Osteoblast (primary cell): ENCODE data around the gene OTOP2. TPM values are rescaled to one million over a fixed set of nuclear protein-coding genes. Genes with fewer than 3 reads are reported as not detected.

Experiments used
- DNase-seq: peaks from one replicate; pipeline ENCODE4 v3.0.0; 2011; ENCODE audit warnings: low spot score, mixed read lengths; ENCODE audit not compliant: insufficient read length; ENCODE audit errors: missing footprints
- H2AFZ ChIP-seq: 2 replicates; pipeline ENCODE4 v1.6.0; 2011; ENCODE audit warnings: mild to moderate bottlenecking, low read length
- H3K27ac ChIP-seq: 2 replicates; pipeline ENCODE4 v1.5.1; 2011; ENCODE audit warnings: mild to moderate bottlenecking, low read depth, low read length, moderate library complexity
- H3K27me3 ChIP-seq: 2 replicates; pipeline ENCODE4 v1.6.0; 2012; ENCODE audit warnings: mild to moderate bottlenecking, control low read depth, inconsistent platforms, low read length, moderate library complexity; ENCODE audit not compliant: insufficient read depth
- H3K36me3 ChIP-seq: 2 replicates; pipeline ENCODE4 v1.5.1; 2011; ENCODE audit warnings: mild to moderate bottlenecking, low read length, control low read depth, moderate library complexity; ENCODE audit not compliant: insufficient read depth
- H3K4me1 ChIP-seq: 2 replicates; pipeline ENCODE4 v1.5.1; 2011; ENCODE audit warnings: mild to moderate bottlenecking, low read length, control low read depth, moderate library complexity; ENCODE audit not compliant: insufficient read depth
- H3K4me2 ChIP-seq: 2 replicates; pipeline ENCODE4 v1.6.0; 2011; ENCODE audit warnings: mild to moderate bottlenecking, low read length; ENCODE audit not compliant: insufficient read depth
- H3K4me3 ChIP-seq: fragments of 200-600 bp; sonication (generic); 3 replicates; pipeline ENCODE4 v1.5.1; 2012; ENCODE audit warnings: mild to moderate bottlenecking, low read length, inconsistent platforms; ENCODE audit not compliant: insufficient read depth
- H3K79me2 ChIP-seq: 2 replicates; pipeline ENCODE4 v1.6.0; 2012; ENCODE audit warnings: mild to moderate bottlenecking, low read length, control low read depth, inconsistent platforms; ENCODE audit not compliant: insufficient read depth
- H3K9me3 ChIP-seq: 2 replicates; pipeline ENCODE4 v1.5.1; 2011; ENCODE audit warnings: low read depth, low read length, control low read depth
- H4K20me1 ChIP-seq: 2 replicates; pipeline ENCODE4 v1.6.0; 2012; ENCODE audit warnings: mild to moderate bottlenecking, low read length, control low read depth; ENCODE audit not compliant: insufficient read depth
- total RNA-seq: library from RNA; depleted of rRNA; stranded (reverse); fragments of >200 nt; gene quantifications from 2 replicates; pipeline ENCODE4 v1.2.3, GENCODE V29; 2012
- TF ChIP-seq, protein P1 (sequence below): IDR thresholded peaks from 2 replicates; pipeline ENCODE4 v1.5.1; 2011; ENCODE audit warnings: mild to moderate bottlenecking, low read depth, low read length, moderate library complexity; ENCODE audit errors: extremely low read depth

Gene OTOP2
- total RNA-seq, 1 donor, result not detected

DNA sequence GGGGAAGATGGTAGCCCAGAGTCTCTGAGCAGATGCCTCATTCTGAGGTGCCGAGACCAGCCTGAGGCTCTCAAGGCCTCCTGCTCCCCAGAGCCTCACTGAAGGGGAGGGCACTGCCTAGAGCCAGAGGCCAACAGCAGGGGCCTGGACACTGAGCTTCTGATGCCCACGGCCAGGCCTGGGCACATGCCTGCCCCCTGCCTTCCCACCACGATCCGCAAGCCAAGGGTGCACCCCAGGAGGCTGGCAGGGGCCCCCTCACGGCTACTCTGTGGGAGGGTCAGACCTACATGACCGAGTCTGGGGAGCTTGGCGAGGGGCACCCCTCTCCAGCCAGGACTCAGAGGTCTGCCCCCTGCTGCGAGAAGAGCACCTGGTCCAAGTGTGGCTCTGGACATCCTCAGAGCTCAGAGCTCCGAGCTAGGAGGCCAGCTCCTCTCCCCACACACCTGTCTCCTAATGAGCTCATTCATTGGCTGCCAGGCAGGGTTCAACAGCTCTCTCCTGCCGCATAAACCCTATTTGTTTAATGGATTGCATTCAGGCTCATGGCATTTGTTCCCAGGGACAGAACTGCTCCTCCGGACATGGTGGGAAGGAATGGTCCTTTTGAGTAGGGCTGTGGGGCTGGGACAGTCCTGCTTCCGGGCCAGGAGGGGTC, 25.5 kb downstream of the OTOP2 start:
- no peak overlapping the region for H3K4me2 ChIP-seq
- peaks cover 12% of the 10 kb centered on the region for H3K27me3 ChIP-seq
- no peak overlapping the region for H3K27ac ChIP-seq
- no peak overlapping the region for H2AFZ ChIP-seq
- H3K4me1 ChIP-seq, result no peaks in the 10 kb centered on the region
- H3K4me3 ChIP-seq, result no peak overlapping the region
- TF ChIP-seq, protein P1, sequence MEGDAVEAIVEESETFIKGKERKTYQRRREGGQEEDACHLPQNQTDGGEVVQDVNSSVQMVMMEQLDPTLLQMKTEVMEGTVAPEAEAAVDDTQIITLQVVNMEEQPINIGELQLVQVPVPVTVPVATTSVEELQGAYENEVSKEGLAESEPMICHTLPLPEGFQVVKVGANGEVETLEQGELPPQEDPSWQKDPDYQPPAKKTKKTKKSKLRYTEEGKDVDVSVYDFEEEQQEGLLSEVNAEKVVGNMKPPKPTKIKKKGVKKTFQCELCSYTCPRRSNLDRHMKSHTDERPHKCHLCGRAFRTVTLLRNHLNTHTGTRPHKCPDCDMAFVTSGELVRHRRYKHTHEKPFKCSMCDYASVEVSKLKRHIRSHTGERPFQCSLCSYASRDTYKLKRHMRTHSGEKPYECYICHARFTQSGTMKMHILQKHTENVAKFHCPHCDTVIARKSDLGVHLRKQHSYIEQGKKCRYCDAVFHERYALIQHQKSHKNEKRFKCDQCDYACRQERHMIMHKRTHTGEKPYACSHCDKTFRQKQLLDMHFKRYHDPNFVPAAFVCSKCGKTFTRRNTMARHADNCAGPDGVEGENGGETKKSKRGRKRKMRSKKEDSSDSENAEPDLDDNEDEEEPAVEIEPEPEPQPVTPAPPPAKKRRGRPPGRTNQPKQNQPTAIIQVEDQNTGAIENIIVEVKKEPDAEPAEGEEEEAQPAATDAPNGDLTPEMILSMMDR, result no peak
- no peaks in the 10 kb centered on the region for H3K9me3 ChIP-seq
- H4K20me1 ChIP-seq, result no peaks in the 10 kb centered on the region
- no peaks in the 10 kb centered on the region for H3K79me2 ChIP-seq
- no peak for DNase-seq
- no peaks in the 10 kb centered on the region for H3K36me3 ChIP-seq

DNA sequence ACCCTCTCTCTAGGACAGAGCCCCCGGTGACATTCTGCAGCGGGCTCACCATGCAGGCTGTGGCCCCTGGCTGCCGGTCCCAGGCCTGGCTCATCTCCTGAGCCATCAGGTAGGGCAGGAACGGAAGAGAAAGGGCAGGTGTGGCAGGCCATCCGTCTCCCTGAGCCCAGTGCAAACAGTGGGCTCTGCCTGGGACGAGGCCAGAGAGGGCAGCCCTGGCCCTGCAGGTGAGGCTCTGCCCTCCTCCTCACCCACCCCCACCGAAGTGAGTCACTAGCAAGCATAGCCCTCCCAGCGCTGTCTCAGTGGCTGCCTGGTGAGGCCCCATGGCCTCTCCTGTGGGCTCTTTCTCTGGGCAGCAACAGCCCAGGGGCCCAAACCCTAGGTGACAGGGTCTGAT, 26.1 kb downstream of the OTOP2 start:
- Histone ChIP-seq H3K4me2 (no peak overlapping the region), H3K4me3 (no peak overlapping the region), H4K20me1 (no peaks in the 10 kb centered on the region), H3K27ac (no peak overlapping the region), H2AFZ (no peak overlapping the region), H3K79me2 (no peaks in the 10 kb centered on the region), H3K36me3 (no peaks in the 10 kb centered on the region), H3K4me1 (no peaks in the 10 kb centered on the region), H3K9me3 (no peaks in the 10 kb centered on the region), H3K27me3 (peaks cover 13% of the 10 kb centered on the region)
- TF ChIP-seq, protein P1, result no peak
- peak; percentile 80 for DNase-seq

DNA sequence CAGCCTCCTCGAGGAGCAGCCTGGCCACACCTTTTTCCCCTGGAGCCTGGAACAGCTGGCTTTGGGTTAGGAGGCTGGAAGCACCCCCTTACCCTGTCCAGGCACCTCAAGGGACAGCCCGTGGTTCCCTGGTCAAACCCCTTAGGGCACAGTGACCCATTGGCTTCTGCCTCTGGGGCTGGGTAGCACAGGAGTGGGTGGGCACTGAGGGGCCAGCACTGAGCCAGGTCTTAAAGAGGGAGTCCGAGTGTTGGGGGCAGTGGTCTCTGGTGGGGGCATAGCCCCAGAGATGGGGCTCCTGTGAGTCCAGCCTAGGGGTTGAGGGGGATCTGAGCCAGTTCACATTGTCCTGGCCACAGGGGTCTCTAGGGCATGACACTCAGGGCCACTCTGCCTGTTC, 27.0 kb downstream of the OTOP2 start:
- TF ChIP-seq, protein P1, result no peak

DNA sequence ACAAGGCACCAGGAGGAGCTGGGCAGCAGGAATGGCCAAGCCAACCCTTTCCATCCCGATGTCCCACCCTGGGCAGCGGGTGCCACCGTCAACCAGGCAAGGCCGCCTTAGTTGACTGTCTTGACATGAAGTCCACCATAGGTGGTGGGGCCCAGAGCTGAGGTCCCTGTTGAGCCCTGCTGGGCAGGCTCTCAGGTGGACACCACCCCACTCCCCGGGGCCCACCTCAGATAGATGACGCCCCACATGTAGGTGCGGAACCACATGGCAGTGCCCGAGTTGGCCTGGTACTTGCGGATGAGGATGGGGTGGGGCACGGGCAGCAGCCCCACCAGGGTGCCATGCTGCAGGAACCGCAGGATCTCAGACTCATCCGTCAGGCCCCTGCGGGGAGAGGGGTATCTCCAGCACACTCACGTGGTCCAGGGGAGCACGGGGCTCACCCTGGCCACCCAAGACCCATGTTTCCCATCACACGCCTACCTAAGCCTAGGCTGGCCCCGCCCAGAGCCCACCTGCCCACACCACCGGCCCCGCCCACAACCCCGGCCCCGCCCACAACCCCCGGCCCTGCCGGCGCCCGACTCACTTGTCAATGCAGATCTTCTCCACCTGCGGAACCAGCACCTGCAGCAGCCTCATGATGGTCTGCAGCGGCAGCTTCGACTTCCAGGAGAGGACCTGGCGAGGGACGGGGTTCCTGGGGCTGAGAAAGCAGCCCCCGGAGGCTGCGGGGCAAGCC, 27.8 kb downstream of the OTOP2 start:
- Histone ChIP-seq H4K20me1 (no peaks in the 10 kb centered on the region), H3K27ac (no peak overlapping the region), H3K4me2 (no peak overlapping the region), H3K79me2 (no peaks in the 10 kb centered on the region), H3K4me1 (no peaks in the 10 kb centered on the region), H3K27me3 (peaks cover 8% of the 10 kb centered on the region), H3K36me3 (no peaks in the 10 kb centered on the region), H3K9me3 (no peaks in the 10 kb centered on the region), H3K4me3 (no peak overlapping the region), H2AFZ (no peak overlapping the region)
- DNase-seq, result no peak
- TF ChIP-seq, protein P1, result no peak

More for the DNA sequence above, 27.0 kb downstream of the OTOP2 start:
- Histone ChIP-seq H3K4me3 (no peak overlapping the region), H4K20me1 (no peaks in the 10 kb centered on the region), H3K36me3 (no peaks in the 10 kb centered on the region), H3K79me2 (no peaks in the 10 kb centered on the region), H3K27me3 (peaks cover 8% of the 10 kb centered on the region), H3K4me1 (no peaks in the 10 kb centered on the region), H3K4me2 (no peak overlapping the region), H3K9me3 (no peaks in the 10 kb centered on the region), H3K27ac (no peak overlapping the region), H2AFZ (no peak overlapping the region)
- DNase-seq, result no peak
